HG02763 (cell line): Measurements from ENCODE around the gene ALPL.

ENCODE experiments used
- ATAC-seq: cut with Tn5 transposase; IDR thresholded peaks from one replicate; pipeline ENCODE4 v1.9.1; 2021; ENCODE audit warnings: mild to moderate bottlenecking, moderate library complexity; ENCODE audit not compliant: unreplicated experiment

Gene ALPL

DNA sequence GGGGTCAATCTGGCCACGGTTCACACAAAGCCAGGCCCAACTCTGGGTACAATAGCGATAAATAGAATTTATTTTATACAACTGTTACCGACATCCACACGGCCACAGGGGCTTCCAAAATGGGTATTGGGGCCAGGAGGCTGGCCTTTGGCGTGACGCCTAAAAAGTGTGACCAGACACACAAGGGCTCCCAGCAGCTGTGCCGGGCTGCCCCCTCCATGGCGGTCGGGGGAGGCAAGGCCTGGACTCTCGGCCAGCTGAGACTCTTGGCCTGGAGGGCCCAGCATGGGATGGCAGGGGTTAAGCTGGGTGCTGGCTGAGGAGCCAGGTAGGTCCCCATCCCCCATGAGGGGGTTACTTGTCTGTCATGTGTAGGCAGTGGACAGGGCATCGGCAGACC lies 87.0 kb downstream of the ALPL start:
- no peak for ATAC-seq

DNA sequence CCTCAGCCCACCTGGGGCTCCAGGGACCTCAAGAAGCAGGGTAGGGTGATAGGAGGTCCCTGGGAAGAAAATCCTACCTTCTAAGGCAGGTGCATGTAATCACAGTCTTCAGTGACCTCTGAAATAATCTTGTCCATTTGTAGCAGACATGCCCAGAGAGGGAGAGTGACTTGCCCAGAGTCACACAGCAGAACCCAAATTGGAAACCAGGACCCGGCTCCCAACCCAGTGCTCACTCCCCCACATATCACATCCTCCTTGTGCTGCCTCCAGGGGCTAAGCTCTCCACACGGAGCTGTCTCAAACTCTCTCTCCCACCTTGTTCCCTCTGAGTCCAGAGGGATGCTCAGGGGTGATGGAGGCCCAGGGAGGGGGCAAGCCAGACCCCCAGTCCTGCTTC lies 87.4 kb downstream of the ALPL start:
- no peak for ATAC-seq

DNA sequence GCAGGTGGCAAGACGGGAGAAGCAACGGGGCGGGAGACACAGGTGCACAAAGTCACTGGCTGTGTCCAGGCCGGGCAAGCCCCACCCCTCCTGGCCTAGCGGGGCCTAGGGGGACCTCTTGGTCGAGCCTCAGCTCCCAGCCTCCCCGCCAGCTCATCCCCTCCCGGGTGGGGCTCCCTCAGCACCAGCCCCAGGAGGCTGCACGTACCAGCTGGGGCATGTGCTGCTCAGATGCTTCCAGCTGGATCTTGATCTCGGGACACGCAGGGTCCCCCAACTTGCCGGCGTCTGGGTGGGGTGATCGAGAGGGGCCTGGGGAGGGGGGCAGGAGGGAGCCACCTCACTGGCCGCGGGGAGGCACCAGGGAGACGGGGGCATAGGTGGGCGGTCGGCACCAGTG lies 88.5 kb downstream of the ALPL start:
- no peak for ATAC-seq

DNA sequence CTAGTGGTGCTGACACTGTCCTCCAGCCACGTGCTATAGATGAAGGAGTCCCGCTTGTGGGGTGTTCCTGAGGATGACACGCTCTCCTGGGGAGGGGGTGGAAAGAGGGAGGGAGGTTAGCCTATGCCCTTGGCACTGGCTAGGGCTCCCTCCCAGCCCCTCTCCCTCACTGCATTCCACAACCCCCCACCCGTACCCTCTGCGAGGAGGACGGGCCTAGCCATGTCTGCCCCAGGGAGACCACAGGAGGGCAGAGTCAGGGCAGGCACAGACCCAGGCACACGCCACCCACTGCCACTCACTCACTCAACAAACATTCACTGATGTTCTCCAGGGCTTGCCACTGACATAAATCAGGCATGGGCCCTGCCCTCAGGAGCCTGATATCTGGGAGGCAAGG lies 89.2 kb downstream of the ALPL start:
- no peak for ATAC-seq

DNA sequence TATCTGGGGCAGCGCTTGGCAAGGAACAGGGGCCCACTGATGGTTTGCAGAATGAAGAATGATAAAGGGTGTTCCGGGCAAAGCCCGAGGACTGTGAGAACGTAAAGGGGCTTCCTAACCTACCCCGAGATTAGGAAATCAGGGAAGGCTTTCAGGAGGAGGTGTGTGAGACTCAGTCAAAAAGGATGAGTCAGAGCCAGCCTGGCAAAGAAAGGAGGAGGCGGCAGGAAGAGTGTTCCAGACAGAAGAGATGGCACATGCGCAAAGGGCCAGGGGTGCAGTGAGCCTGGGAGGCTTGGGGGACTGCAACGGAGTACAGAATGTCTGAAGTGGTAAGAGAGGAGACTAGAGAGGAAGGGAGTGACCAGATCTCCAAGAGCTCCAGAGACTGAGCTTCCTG lies 89.7 kb downstream of the ALPL start:
- no peak for ATAC-seq

DNA sequence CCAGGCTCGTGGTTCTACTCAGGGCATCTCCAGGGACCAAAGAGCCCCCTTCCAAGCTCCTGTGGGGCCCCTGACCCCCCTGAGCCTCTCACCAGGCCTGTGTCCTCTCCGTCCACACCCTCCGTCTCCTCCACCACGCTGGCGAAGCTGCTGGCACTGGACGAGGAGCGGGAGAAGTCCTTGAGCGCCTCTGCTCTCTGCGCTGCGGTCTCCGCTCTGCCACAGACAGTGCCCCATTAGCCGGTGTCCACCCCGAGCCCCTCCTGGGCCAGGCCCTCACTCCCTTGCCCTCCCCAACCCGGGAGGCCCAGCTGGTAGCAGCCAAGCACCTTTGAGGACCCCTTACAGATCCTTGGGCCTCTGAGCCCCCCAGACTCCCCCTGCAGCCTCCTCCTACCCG lies 90.2 kb downstream of the ALPL start:
- ATAC-seq: no peak

DNA sequence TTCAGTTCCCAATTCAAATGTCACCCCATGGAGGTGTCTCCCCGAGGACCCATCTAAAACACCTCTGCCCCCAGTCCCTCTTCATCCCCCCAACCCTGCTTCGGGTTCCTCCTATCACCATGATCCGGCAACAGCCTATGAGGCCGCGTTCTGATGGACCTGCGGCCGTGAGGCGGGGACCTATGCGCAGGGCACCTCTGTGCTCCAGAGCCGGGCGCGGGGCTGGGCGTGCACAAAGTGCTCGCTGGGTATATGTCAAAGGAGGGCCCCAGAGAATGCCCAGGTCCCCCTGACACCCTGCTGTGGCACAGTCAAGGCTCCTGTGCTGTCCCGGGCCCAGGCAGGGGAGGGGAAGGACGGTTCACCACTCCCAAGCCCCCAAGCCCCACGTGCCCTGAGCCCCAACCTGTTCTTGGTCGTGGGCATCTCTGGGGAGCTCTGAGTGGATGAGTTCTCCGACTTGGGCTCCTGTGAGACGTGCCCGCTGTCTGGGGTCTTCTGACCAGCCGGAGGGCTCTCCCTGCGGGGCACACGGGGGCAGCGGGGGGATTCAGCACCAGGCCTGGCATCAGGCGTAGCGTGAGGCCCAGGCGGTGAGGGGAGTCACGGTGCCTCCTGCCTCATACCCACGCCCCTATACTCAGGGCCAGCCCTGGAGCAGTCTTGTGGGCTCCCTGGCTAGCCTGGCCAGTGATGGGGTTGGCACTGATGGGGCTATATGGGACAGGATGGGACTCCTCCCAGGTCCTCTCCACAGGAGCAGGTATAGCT lies 92.2 kb downstream of the ALPL start:
- ATAC-seq: no peak

DNA sequence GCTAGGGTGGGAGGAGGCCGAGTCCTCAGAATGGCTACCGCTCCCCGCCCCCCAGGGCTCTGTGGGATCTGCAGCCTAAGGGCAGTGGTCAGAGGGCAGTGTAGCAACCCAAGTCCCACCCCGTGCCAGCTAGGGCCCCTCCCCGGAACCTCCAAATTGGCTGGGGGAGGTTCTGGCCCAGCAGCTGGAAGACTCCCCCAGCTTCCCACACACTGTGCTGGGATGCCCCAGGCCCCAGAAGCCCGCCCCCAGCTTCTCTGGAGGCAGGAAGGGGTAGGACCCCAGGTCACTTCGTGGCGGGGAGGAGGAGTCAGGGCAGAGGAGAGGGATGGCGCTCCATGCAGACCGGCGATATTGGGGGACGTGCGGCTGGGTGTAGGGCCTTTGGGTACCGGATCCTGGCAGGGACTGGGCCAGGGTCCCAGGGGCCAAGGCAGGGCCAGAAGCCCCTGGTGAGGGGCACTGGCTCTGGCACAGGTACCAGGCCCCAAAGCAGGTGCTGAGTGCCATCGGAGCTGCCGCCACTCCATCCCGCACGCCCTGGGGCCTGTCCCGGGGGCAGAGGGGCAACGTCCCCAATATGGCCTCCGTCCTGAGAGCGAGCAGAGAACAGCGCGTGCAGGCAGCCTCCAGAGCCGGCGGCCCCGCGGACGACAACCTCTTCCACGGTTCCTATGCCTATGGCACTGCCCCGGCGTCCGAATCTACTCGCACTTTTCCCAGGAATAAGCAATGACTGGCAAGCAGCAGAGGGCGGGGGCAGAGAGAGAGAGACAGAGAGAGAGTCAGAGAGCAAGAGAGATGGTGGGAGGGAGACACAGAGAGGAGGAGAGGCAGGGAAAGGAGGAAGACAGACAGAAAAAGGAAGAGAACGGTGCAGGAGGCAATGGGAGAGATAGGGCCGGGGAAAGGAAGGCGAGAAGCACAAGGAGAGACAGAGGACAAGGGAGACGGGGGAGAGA lies 94.2 kb downstream of the ALPL start:
- no peak for ATAC-seq

DNA sequence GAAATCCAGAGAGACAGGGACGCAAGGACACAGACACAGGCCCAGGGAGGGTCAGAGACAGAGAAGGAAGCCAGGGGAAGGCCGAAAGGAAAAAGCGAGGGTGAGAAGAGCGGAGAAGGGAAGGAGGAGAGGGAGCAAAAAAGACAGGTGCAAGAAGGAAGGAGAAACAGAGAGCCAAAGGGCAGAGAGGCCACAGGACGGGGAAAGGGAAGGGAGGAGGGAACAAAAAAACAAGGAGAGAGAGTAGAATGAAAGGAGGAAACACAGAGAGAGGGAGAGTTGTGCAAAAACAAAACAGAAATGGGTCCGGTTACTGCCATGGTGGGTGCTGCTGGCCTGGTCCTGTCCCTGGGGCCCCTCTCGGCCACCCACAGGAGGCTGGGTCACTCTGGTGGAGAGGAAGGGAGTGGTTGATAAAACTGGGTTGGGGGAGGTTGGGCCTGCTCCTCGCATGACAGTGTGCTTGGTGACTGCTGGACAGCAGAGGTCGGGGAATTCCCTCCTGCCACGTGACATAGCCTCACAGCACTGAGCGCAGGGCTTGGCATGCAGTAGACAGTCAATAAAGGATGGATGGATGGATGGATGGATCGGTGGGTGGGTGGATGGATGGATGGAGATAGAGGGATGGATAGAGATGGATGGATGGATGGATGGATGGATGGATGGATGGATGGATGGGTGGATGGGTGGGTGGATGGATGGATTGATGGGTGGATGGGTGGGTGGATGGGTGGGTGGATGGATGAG lies 95.2 kb downstream of the ALPL start:
- no peak for ATAC-seq

DNA sequence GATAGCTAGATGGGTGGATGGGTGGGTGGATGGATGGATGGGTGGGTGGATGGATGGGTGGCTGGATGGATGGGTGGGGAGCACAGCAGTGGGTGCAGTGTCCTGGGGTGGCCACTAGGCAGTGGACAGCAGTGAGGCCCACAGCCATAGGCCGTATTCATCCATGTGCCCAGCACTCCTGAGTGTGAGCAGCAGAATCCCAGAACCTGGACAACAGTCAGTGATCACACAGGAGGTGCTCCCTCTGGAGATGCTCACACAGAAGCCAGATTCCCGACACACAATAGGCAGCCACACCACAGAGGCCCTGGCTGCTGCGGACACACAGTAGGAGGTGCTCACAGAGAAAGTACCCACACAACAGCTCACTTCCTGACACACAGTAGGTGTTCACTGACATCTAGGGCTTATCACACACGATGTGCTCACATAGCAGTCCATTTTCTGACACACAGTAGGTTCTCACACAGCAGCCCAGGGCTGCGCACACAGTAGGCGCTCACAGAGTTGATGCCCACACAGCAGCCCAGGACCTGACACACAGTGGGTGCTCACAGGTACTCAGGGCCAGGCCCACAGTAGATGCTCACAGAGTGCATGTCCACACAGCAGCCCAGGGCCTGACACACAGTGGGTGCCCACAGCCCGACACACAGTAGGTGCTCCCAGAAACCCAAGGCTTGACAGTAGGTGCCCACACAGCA lies 95.9 kb downstream of the ALPL start:
- ATAC-seq: no peak

DNA sequence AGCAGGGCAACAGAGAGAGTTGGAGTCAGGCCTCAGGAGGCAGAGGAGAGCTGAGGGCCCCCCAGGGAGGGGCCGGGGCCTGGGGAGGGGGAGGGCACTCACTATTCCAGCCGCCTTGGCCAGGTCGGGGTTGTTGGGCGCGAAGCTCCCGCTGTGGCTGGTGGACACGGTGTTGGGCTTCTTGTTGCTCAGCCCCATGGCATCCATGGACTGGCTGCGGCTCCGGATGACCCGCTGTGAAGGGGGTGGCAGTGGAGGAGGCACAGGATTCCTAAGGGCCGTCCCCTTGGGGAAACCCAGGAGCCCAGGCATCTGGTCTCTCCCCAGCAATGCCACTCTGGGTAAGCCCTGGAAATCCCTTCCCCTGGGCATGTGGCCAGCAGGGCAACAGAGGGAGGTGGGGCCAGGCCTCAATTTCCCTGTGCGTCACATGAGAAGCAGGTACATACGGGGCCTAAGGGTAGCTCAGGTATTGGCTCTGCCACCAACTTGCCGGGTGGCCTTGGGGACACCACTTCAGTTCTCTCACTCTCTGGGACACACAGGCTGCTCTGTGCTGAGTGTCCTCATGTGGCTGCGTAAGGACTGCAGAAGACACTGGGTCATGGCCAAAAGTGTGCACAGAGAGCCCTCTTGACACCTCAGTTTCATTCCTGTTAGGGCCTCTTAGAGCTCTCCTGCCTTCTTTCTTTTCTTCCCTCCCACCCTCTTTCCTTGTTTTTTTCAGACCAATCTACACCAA lies 96.9 kb downstream of the ALPL start:
- ATAC-seq: no peak

DNA sequence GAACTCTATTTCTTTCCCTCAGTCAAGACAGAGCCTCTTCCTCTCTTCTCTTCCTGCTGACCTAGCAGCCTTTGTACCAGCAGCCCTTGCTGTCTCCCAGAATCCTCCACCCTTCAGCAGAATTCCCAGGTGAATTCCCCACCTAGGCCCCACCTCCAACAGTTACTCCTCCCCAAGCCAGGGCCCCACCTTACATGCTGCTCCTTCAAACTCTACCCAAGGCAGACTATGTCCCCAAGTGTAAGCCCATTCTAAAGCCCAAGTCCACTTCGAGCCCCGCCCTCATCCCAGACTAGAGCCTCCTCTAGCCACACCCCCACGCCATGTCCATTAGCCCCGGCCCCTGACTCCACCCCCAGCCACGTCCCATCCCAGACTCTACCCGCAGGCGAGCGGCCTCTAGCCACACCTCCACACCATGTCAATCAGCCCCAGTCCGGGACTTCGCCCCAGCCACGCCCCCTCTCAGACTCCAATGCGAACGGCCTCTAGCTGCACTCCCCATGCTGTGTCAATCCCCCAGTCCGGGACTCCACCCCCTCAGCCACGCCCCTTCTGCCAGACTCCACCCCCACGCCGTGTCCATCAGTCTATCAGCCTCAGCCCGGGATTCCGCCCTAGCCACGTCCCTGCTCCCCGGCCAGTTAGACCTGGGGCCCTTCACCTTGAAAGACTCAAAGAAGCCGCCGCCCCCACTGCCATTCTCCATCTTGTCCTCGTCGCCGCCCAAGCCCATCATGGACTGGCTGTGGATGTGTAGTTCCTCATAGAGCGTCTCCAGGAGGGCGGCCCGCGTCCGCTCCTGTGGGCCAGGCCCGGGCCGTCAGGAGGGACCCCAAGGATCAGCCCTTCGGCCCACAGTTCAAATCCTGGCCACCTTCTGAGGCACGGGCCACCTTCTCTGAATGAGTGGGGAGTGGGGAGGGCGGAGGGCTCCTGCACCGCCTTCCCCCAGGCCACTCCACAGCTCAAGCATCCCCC lies 98.6 kb downstream of the ALPL start:
- ATAC-seq: no peak

DNA sequence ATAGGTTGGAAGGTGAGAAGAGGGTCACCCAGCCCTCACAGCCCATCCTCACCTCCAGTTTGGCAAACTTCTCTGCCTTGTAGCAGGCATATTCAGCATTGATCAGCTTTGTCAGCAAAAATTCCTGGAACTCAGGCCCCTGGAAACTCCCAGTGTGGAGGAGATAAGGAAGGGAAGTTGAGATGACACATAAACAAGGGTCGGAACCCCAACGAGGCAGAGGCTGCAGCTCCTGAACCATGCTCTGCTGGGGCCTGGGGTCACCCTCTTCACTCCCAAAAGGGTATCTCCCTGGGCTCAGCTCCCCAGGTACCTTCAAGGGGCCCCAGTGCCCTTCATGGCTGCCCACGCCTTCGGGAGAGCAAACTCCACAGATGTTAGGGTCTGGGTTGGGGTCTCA lies 99.6 kb downstream of the ALPL start:
- ATAC-seq: no peak

DNA sequence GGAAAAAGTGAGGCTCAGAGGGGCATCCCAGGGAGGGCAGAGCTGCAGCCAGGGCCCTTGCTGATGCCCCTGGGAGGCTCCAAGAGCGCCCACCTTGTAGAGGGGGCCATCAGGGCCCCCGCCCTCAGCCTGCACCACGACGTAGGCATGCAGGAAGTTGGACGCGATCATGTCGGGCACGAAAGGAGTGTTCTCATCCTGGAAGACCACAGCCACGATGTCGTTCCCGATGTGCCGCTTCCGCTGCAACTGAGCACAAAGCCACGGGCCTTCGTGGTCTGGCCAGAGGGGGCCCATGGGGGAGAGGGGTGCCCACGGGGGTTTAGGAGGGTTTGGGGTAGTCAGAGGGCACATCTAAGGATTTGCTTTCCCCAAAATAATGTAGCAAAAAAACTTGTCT lies 100.8 kb downstream of the ALPL start:
- ATAC-seq: no peak

DNA sequence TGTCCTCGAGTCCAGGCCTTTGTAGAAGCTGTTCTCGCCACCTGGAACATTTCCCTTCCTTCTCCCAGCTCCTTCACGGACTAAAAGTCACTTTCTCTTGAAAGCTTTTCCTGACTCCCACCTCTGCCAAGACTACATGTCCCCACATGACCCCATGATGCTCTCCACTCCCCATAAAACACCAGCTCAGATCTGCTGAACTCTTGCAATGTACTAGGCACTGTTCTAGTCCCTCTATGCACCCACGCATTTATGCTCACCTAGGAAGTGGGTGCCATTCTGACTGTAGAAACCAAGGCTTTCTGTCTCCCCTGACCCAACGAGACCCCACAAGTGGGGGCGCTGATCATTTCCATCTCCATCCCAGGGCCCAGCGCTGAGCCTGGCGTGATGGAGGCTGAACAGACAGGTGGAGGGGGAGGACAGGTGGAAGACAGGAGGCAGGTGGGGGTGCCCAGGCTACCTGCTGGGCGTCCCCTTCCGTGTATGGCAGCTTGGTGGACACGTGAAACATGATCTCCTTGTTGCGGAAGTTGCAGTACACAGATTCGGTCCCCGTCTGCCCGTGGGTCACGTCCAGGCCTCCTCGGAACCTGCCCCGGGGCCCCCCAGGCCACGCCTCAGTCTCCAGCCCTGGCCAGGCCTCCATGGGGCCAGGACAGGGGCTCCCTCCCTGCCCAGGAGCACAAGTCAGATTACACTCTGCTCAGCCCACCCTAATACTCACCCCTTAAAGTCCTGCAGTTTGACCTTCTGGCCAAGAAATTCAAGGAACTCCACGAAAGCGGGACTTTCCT lies 102.0 kb downstream of the ALPL start:
- no peak for ATAC-seq

DNA sequence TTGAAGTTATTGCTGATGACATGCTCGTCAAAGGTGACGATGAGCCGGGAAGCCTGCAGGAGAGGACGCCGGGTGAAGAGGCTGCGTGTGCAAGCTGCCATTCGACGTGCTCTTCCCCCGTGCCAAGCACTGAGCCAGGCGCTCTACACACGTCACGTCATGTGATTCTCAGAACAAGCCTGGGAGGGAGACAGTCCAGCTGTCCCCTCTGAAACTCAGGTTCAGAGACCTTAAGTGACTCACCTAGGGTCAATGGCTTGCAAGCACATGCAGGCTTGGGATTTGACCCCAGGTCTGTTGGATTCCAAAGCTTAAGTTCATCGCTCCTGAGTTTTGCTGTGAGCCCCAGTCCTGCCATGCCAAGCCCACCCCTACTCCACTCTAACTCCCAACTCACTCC lies 102.8 kb downstream of the ALPL start:
- ATAC-seq: no peak

DNA sequence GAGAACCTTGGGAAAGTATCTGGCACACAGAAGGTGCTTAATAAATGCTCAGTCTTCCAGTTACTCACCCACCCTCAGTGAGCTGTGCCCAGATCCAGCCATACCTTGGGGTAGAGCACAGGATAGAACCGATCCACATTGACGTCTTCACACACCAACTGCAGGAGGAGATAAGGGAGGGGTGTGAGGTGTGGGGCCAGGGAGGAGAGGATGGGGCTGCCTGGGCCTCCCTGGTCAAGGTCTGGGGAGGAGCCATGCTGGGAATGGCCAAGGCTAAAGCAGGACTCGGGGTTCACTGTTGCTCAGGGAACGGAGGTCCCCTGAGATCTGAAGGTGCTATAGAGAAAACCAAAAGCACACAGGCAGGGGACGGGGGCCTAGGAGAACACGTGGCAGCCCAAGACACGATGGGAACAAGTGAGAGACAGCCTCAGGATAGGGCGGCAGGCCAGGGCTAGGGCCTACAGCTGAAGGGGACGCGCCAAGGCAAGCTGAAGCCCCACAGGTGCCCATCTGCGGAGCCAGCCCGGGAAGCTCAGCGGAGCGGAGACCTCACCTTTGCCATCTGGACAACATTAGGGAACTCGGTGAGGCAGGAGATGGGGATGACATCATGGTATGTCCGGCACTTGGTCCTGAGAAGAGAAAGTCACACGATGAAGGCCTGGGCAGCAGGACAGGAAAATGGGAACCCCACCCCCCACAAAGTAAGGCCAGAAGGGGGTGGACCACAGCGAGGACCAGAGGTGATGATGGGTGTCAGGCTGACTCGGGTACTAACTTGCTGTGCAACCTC lies 104.0 kb downstream of the ALPL start:
- no peak for ATAC-seq
